H9 (cell line): Measurements from ENCODE around the gene RICTOR. TPM values are rescaled to one million over a fixed set of nuclear protein-coding genes. Genes with fewer than 3 reads are reported as not detected.

Source experiments
- DNase-seq: peaks from one replicate; pipeline ENCODE4 v3.0.0-alpha.2; 2017
- H2AFZ ChIP-seq: one replicate; pipeline ENCODE4 v1.6.1; 2013; ENCODE audit warnings: mild to moderate bottlenecking, low read length, control low read depth, moderate library complexity
- H2AK5ac ChIP-seq: 2 replicates; pipeline ENCODE4 v1.6.1; 2013; ENCODE audit warnings: low read length, control low read depth, mixed read lengths; ENCODE audit not compliant: insufficient read length
- H2BK120ac ChIP-seq: one replicate; pipeline ENCODE4 v1.6.1; 2013; ENCODE audit warnings: low read depth, mild to moderate bottlenecking, low read length, control low read depth, inconsistent platforms; ENCODE audit not compliant: poor library complexity, severe bottlenecking
- H2BK12ac ChIP-seq: 2 replicates; pipeline ENCODE4 v1.6.1; 2013; ENCODE audit warnings: low read length, control low read depth, mixed read lengths, low read depth; ENCODE audit not compliant: insufficient read length
- H2BK15ac ChIP-seq: 2 replicates; pipeline ENCODE4 v1.6.1; 2013; ENCODE audit warnings: low read depth, low read length, control low read depth
- H2BK20ac ChIP-seq: one replicate; pipeline ENCODE4 v1.6.1; 2013; ENCODE audit warnings: low read depth, mild to moderate bottlenecking, low read length, control low read depth, inconsistent platforms; ENCODE audit not compliant: poor library complexity, severe bottlenecking
- H2BK5ac ChIP-seq: 2 replicates; pipeline ENCODE4 v1.6.1; 2013; ENCODE audit warnings: low read length, control low read depth, mixed read lengths; ENCODE audit not compliant: insufficient read length
- H3K14ac ChIP-seq: 2 replicates; pipeline ENCODE4 v1.6.1; 2013; ENCODE audit warnings: low read length, control low read depth; ENCODE audit not compliant: insufficient read depth
- H3K18ac ChIP-seq: 2 replicates; pipeline ENCODE4 v1.6.1; 2013; ENCODE audit warnings: low read depth, mild to moderate bottlenecking, mixed read lengths, low read length, control low read depth; ENCODE audit not compliant: insufficient read length
- H3K23ac ChIP-seq: 2 replicates; pipeline ENCODE4 v1.6.1; 2013; ENCODE audit warnings: low read length, control low read depth, mixed read lengths, low read depth; ENCODE audit not compliant: insufficient read length
- H3K23me2 ChIP-seq: 2 replicates; pipeline ENCODE4 v1.6.1; 2013; ENCODE audit warnings: low read depth, mild to moderate bottlenecking, mixed read lengths, low read length, control low read depth; ENCODE audit not compliant: insufficient read length, poor library complexity, severe bottlenecking
- H3K27ac ChIP-seq: 2 replicates; pipeline ENCODE4 v1.5.1; 2013; ENCODE audit warnings: low read length, control low read depth, mixed read lengths, low read depth; ENCODE audit not compliant: insufficient read length
- H3K27me3 ChIP-seq: 2 replicates; pipeline ENCODE4 v1.6.1; 2013; ENCODE audit warnings: low read length, control low read depth, inconsistent platforms; ENCODE audit not compliant: insufficient read depth
- H3K4ac ChIP-seq: 2 replicates; pipeline ENCODE4 v1.6.1; 2013; ENCODE audit warnings: low read depth, mild to moderate bottlenecking, control low read depth, inconsistent platforms, low read length, moderate library complexity
- H3K4me1 ChIP-seq: 2 replicates; pipeline ENCODE4 v1.6.1; 2013; ENCODE audit warnings: low read length, control low read depth, inconsistent platforms; ENCODE audit not compliant: insufficient read depth
- H3K4me2 ChIP-seq: 2 replicates; pipeline ENCODE4 v1.6.1; 2013; ENCODE audit warnings: low read length, control low read depth, mixed read lengths; ENCODE audit not compliant: insufficient read length, insufficient read depth
- H3K56ac ChIP-seq: 2 replicates; pipeline ENCODE4 v1.6.1; 2013; ENCODE audit warnings: low read depth, mild to moderate bottlenecking, mixed read lengths, low read length, control low read depth; ENCODE audit not compliant: insufficient read length
- H3K79me1 ChIP-seq: 2 replicates; pipeline ENCODE4 v1.6.1; 2013; ENCODE audit warnings: low read depth, mild to moderate bottlenecking, moderate library complexity, low read length, control low read depth, inconsistent platforms; ENCODE audit not compliant: insufficient read depth, poor library complexity, severe bottlenecking
- H3K79me2 ChIP-seq: 2 replicates; pipeline ENCODE4 v1.6.1; 2013; ENCODE audit warnings: low read length, control low read depth, inconsistent platforms; ENCODE audit not compliant: insufficient read depth
- H3K9ac ChIP-seq: 2 replicates; pipeline ENCODE4 v1.6.1; 2013; ENCODE audit warnings: low read length, control low read depth, mixed read lengths; ENCODE audit not compliant: insufficient read length; ENCODE audit errors: extremely low read depth
- H3K9me3 ChIP-seq: one replicate; pipeline ENCODE4 v1.6.1; 2013; ENCODE audit warnings: low read depth, low read length, inconsistent platforms; ENCODE audit not compliant: control insufficient read depth
- H3T11ph ChIP-seq: one replicate; pipeline ENCODE4 v1.6.1; 2013; ENCODE audit warnings: mild to moderate bottlenecking, low read length, control low read depth, inconsistent platforms
- H4K20me1 ChIP-seq: one replicate; pipeline ENCODE4 v1.6.1; 2013; ENCODE audit not compliant: control insufficient read depth, insufficient read length, insufficient read depth
- H4K5ac ChIP-seq: 2 replicates; pipeline ENCODE4 v1.6.1; 2013; ENCODE audit warnings: low read depth, mild to moderate bottlenecking, mixed read lengths, low read length, control low read depth; ENCODE audit not compliant: insufficient read length
- H4K8ac ChIP-seq: replicated peaks from 2 replicates; pipeline ENCODE4 v1.6.1; 2013; ENCODE audit warnings: low read length, control low read depth, mixed read lengths, low read depth; ENCODE audit not compliant: insufficient read length
- H4K91ac ChIP-seq: 2 replicates; pipeline ENCODE4 v1.6.1; 2013; ENCODE audit warnings: low read depth, mild to moderate bottlenecking, moderate library complexity, mixed read lengths, low read length, control low read depth; ENCODE audit not compliant: insufficient read length
- H3K27ac Mint-ChIP-seq, 3 experiments: 2 replicates in 2 of 3; 3 replicates in 1 of 3; pipeline ENCODE4 v1.8.0; 2020 to 2021; ENCODE audit warnings: mixed read lengths in 3 of 3, mild to moderate bottlenecking in 1 of 3, moderate library complexity in 1 of 3
- H3K27me3 Mint-ChIP-seq: 2 replicates; pipeline ENCODE4 v1.8.0; 2021; ENCODE audit warnings: low read depth, mild to moderate bottlenecking, moderate library complexity, mixed read lengths
- H3K36me3 Mint-ChIP-seq, 3 experiments: 2 replicates in 2 of 3; 3 replicates in 1 of 3; pipeline ENCODE4 v1.8.0; 2020 to 2021; ENCODE audit warnings: low read depth in 3 of 3, mixed read lengths in 3 of 3; ENCODE audit not compliant: insufficient read depth in 1 of 3
- H3K4me1 Mint-ChIP-seq, 2 experiments: 2 replicates each; pipeline ENCODE4 v1.8.0; 2020; ENCODE audit warnings: mixed read lengths in 2 of 2
- H3K4me3 Mint-ChIP-seq, 2 experiments: 2 replicates in 1 of 2; 3 replicates in 1 of 2; pipeline ENCODE4 v1.8.0; 2020 to 2021; ENCODE audit warnings: mild to moderate bottlenecking in 2 of 2, mixed read lengths in 2 of 2, moderate library complexity in 1 of 2
- H3K9me3 Mint-ChIP-seq, 2 experiments: 2 replicates in 1 of 2; 3 replicates in 1 of 2; pipeline ENCODE4 v1.8.0; 2020; ENCODE audit warnings: mild to moderate bottlenecking in 2 of 2, mixed read lengths in 2 of 2, moderate library complexity in 1 of 2
- WGBS: extraction: QIAGEN DNeasy Blood & Tissue Kit; methylation state at CpG from one replicate; pipeline ENCODE4 v1.1.7; 2013; ENCODE audit warnings: missing lambda C conversion rate, low lambda C conversion rate, mixed read lengths; ENCODE audit not compliant: insufficient read length; ENCODE audit errors: extremely low coverage; 5-methylcytosine and 5-hydroxymethylcytosine counted together
- total RNA-seq: library from RNA; stranded (reverse); gene quantifications from 2 replicates; pipeline ENCODE4 v1.2.1, GENCODE V29; 2021
- TF ChIP-seq, protein P1 (sequence below): fragments of 200-600 bp; sonication (generic); conservative IDR thresholded peaks from 3 replicates; pipeline ENCODE4 v1.8.0; 2021; ENCODE audit warnings: antibody characterized with exemption, mild to moderate bottlenecking

Gene RICTOR
- total RNA-seq, 1 experiment from 2014 or later = 20.9 TPM

GRCh38 chr5:39121922-39122321 is 47.7 kb upstream of the RICTOR start:
- Histone ChIP-seq H2BK20ac (no peak overlapping the region), H3K56ac (no peak overlapping the region), H3K79me2 (no peaks in the 10 kb centered on the region), H3K9ac (no peak overlapping the region), H2AFZ (no peak overlapping the region), H2AK5ac (no peak overlapping the region), H2BK5ac (no peak overlapping the region), H3K9me3 (no peaks in the 10 kb centered on the region), H3T11ph (no peak overlapping the region), H3K27ac (no peak overlapping the region), H3K18ac (no peak overlapping the region), H4K91ac (no peak overlapping the region), H4K8ac (no peak overlapping the region), H3K79me1 (no peaks in the 10 kb centered on the region), H3K23ac (no peak overlapping the region), H2BK12ac (no peak overlapping the region), H4K5ac (no peak overlapping the region), H3K4ac (no peak overlapping the region), H2BK120ac (no peak overlapping the region), H2BK15ac (no peak overlapping the region), H3K14ac (no peak overlapping the region), H3K4me2 (no peak overlapping the region), H3K27me3 (no peaks in the 10 kb centered on the region), H3K4me1 (no peaks in the 10 kb centered on the region), H3K23me2 (no peaks in the 10 kb centered on the region), H4K20me1 (no peaks in the 10 kb centered on the region)
- no peak for DNase-seq
- Mint-ChIP-seq H3K27ac (0 out of 7 replicates have a peak overlapping the region, but pooled peaks of 1 of the 3 experiments have one; percentile 40), H3K4me1 (no peaks in the 10 kb centered on the region), H3K9me3 (no peaks in the 10 kb centered on the region), H3K36me3 (no peaks in the 10 kb centered on the region), H3K4me3 (no peak overlapping the region), H3K27me3 (no peaks in the 10 kb centered on the region)
- TF ChIP-seq, protein P1, sequence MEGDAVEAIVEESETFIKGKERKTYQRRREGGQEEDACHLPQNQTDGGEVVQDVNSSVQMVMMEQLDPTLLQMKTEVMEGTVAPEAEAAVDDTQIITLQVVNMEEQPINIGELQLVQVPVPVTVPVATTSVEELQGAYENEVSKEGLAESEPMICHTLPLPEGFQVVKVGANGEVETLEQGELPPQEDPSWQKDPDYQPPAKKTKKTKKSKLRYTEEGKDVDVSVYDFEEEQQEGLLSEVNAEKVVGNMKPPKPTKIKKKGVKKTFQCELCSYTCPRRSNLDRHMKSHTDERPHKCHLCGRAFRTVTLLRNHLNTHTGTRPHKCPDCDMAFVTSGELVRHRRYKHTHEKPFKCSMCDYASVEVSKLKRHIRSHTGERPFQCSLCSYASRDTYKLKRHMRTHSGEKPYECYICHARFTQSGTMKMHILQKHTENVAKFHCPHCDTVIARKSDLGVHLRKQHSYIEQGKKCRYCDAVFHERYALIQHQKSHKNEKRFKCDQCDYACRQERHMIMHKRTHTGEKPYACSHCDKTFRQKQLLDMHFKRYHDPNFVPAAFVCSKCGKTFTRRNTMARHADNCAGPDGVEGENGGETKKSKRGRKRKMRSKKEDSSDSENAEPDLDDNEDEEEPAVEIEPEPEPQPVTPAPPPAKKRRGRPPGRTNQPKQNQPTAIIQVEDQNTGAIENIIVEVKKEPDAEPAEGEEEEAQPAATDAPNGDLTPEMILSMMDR = no peak
- no CpG with 5 or more reads among the region's 2 CpGs for WGBS
